Activated T-helper 17 cell treated with anti-CD3 and anti-CD28 coated beads, Interleukin-2, amount 50 U/mL, for 72 hours (primary cell): ENCODE data around the gene BRD1. TPM values are rescaled to one million over a fixed set of nuclear protein-coding genes. Genes with fewer than 3 reads are reported as not detected.
A peak's percentile ranks its signal among the peaks of the same experiment; 100 is the strongest.
"Not testable (repeated sequence)": the region's sequence is repeated elsewhere in the genome, so short reads cannot be mapped to it uniquely, and the experiment has no call there.

Experiments
- ATAC-seq: fragments of 150-1000 bp; cut with Tn5 transposase; replicated peaks from 2 replicates; pipeline ENCODE4 v1.10.0; 2021; ENCODE audit warnings: mild to moderate bottlenecking, moderate library complexity
- H3K27ac Mint-ChIP-seq: one replicate; pipeline ENCODE4 v1.8.0; 2022; ENCODE audit warnings: mixed read lengths
- H3K27me3 Mint-ChIP-seq: one replicate; pipeline ENCODE4 v1.8.0; 2022; ENCODE audit warnings: mixed read lengths
- H3K36me3 Mint-ChIP-seq: one replicate; pipeline ENCODE4 v1.8.0; 2022; ENCODE audit warnings: low read depth, mild to moderate bottlenecking, mixed read lengths
- H3K4me1 Mint-ChIP-seq: one replicate; pipeline ENCODE4 v1.8.0; 2022; ENCODE audit warnings: mixed read lengths
- H3K4me3 Mint-ChIP-seq: one replicate; pipeline ENCODE4 v1.8.0; 2022; ENCODE audit warnings: mild to moderate bottlenecking, mixed read lengths
- H3K9me3 Mint-ChIP-seq: one replicate; pipeline ENCODE4 v1.8.0; 2022; ENCODE audit warnings: mixed read lengths
- total RNA-seq, 2 donors: library from RNA; stranded (reverse); gene quantifications; one replicate each; pipeline ENCODE4 v1.2.3, GENCODE V29; 2022

Gene BRD1
- total RNA-seq, 2 donors from 2014 or later = 43.4 to 43.8 TPM

DNA sequence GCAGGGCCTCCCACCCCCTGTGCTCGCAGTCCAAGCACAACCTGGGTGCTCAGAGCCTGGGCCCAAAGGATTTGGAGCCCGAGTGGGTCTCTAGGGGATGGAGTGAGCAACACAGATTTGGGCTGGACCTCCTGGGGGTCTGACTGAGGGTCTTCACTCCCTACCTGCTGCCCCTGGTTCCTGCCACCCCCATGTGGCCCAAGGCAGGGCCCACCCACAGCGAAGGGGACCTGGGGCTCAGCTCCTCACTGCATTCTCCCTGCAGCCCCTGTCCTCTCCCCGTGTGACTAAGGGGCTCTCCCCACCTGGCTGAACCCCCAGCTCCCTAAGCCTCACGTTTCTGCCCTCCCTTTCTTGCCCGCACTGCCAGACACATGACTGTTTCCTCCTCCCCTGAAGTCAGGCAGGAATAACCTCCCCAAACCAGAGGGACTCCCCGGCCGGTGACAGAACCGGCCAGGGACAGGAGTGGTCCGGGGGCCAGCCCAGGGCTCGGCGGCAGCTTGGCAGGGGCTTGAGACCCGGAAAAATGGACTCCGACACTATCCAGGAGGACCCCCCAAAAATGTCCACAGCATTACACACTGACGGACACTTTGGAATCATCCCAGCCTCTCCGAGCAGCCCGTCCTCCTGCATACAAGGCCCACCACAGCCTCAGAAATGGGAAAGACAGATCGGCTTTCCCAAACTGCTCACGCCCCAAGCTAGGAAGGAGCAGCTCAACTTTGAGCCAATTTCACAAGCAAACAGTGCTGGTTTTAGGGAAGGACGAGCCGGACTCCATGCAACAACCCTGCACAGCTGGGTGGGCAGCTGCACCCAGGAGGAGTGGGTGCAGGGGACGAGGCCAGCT is 57.8 kb downstream of the BRD1 start:
- Mint-ChIP-seq H3K4me1 (peaks cover 6% of the 10 kb centered on the region), H3K27ac (no peak overlapping the region), H3K4me3 (no peak overlapping the region), H3K9me3 (no peaks in the 10 kb centered on the region), H3K36me3 (peaks cover 31% of the 10 kb centered on the region), H3K27me3 (no peaks in the 10 kb centered on the region)
- no peak for ATAC-seq

DNA sequence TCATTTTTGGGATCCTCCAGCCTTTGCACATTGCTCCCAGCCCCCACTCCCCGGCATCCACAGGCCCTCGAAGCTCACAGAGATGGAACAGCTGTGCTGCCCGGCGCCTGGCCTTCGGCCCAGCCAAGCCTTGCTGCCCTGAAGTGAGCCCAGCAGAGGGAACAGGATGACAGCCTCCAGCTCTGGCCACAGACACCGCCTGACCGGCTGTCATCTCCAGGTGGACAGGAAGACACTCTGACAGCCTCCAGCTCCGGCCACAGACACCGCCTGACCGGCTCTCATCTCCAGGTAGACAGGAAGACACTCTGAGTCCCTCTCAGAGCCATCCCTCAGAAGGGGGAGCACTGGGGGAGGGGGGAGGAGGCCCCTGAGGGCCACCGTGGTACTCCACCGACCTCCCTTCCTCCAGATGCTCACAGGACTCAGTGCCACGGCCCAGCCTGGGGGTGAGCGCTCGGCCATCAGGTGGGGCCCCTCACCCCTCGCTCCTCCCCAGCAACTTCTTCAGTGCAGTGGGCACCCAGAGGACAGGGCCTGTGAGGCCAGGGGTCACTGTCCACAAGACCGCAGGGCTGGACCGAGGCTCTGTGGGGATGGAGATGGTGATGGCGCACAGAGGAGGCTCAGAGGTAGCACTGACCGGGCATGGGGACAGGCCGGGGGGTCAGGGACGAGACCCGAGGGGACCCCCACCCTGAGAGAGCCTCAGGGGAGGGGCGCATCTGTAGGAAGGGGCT is 58.6 kb downstream of the BRD1 start:
- Mint-ChIP-seq H3K27me3 (no peaks in the 10 kb centered on the region), H3K9me3 (no peaks in the 10 kb centered on the region), H3K27ac (peak overlapping the region; percentile 54), H3K4me1 (peaks cover 6% of the 10 kb centered on the region), H3K4me3 (no peak overlapping the region), H3K36me3 (peaks cover 23% of the 10 kb centered on the region)
- no peak for ATAC-seq

DNA sequence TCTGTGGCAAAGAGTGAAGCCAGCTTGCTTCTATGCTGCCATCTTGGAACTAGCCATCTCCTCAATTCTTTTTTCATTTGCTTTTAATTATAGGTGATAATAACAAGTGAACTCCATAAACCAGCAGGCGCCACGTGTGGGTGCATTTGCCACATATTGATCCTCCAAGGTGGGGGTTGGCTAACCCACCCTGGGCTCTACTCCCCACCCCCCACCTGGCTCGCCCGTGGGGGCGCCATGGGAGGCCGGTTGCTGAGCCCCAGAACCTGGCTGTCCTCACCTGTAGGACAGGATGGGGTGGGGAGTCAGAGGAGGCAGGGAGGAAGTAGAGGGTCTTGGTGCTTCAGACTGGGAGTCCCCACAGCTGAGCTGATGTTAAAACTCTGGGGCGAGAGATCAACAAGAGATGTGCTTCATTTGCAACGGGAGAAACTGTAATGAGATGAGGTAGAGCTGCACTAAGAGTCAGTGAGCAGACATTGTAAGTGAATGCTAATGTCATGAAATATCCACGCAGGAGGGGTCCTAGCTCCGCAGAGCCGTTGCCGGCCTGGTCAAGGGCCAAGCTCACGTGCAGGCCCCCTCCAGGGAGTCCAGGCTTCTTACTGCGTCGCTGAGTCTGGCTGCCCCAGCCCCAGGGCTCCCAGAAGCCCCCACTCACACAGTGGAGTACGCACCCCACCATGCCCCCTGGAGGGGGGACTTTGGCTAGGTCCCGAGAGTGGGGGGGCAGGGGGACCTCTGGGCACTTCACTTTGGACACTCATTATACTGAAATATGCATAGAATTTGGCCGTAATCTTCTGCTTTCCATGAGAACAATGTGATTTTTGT is 59.4 kb downstream of the BRD1 start:
- H3K4me1 Mint-ChIP-seq = peaks cover 6% of the 10 kb centered on the region
- H3K27me3 Mint-ChIP-seq = no peaks in the 10 kb centered on the region
- no peak overlapping the region for H3K4me3 Mint-ChIP-seq
- no peaks in the 10 kb centered on the region for H3K9me3 Mint-ChIP-seq
- ATAC-seq = no peak
- H3K27ac Mint-ChIP-seq = peak overlapping the region; percentile 69
- H3K36me3 Mint-ChIP-seq = peaks cover 14% of the 10 kb centered on the region

DNA sequence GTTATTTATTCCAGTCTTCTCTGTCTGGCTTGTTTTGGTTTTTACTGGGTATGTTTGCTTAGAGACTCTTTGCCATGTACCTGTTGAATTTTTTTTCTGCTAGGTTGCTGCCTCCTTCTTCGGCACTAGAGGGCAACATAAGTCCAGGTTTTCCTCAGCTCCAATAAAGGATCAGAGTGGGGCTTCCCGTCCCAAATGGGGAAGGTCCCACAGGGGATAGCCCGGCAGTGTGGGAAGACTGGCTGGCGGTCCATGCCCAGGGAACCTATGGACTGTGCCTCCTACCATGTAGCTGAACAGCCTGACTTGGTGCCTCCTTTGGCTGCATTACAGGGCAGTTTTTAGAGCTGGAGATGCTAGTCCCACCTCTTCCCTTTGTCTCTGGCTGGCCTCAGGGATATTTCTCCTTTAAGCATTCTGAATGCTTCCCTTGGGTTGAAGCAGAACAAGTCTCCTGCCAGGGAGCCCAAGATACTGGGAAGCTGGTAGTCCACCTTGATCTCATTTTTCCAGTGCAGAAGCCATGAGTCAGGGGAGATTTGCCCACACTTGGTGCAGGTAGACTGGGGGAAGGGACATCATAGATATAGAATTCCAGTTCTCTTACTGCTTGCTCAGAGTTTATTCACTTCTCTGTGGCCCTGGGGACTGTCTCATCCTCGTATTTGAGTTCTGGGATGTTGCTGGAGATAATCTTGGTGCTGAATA is 60.2 kb downstream of the BRD1 start:
- H3K27me3 Mint-ChIP-seq = no peaks in the 10 kb centered on the region
- H3K4me3 Mint-ChIP-seq = no peak overlapping the region
- H3K36me3 Mint-ChIP-seq = peaks cover 7% of the 10 kb centered on the region
- H3K9me3 Mint-ChIP-seq = no peaks in the 10 kb centered on the region
- no peak overlapping the region for H3K27ac Mint-ChIP-seq
- H3K4me1 Mint-ChIP-seq = peaks cover 6% of the 10 kb centered on the region
- ATAC-seq = peak; percentile 81

DNA sequence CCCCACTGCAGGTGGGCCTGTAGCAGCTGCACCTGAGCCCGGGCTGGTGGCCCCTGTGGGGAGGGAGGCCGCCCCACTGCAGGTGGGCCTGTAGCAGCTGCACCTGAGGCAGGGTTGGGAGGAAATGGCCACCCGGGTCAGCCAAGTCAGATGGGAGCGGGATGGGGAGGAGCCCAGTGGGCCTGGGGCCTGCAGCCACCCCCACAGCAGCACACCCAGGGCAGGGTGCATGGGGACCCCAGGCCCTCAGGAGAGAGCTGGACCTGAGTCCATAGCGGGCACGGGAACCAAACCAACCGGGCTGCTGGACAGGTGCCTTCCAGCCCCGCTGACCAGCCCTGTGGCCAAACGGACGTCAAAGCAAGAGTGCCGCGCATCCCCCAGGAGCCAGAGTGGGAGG is 61.7 kb downstream of the BRD1 start:
- H3K27me3 Mint-ChIP-seq = no peaks in the 10 kb centered on the region
- no peak for ATAC-seq
- no peak overlapping the region for H3K4me3 Mint-ChIP-seq
- H3K27ac Mint-ChIP-seq = no peak overlapping the region
- H3K4me1 Mint-ChIP-seq = peaks cover 6% of the 10 kb centered on the region
- H3K9me3 Mint-ChIP-seq = no peaks in the 10 kb centered on the region
- no peaks in the 10 kb centered on the region for H3K36me3 Mint-ChIP-seq

DNA sequence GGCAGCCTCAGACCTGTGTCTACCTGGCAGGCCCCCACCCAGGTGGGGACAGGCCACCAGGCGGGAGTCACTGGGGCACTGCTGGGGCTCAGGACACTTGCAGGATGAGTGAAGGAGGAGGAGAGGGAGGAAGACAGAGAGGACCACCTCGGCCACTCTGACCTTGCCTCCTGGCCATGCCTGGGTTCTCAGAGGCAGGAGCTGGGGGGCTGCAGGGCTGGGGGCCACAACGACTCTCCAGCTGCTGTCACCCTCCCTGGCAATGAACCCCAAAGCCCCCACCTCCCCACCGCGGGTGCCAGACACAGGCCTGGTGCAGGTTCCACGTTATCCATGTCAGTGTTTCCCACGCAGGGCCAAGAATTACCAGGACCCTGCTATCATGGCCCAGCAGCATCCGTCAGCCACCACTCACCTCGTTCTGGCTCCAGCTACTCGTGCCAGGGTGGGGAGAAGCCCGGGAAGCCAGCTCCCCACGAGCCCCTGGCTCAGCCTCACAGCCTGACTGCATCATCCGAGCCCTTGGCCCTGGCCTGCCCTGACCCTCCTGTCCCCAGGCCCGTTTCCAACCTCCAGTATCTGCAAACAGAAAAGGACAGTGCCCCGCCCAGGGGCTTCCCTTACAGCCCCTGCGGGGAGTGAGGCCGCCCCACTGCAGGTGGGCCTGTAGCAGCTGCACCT is 62.4 kb downstream of the BRD1 start:
- no peak overlapping the region for H3K4me3 Mint-ChIP-seq
- ATAC-seq = no peak
- peaks cover 6% of the 10 kb centered on the region for H3K4me1 Mint-ChIP-seq
- H3K27ac Mint-ChIP-seq = no peak overlapping the region
- no peaks in the 10 kb centered on the region for H3K36me3 Mint-ChIP-seq
- H3K27me3 Mint-ChIP-seq = no peaks in the 10 kb centered on the region
- no peaks in the 10 kb centered on the region for H3K9me3 Mint-ChIP-seq

DNA sequence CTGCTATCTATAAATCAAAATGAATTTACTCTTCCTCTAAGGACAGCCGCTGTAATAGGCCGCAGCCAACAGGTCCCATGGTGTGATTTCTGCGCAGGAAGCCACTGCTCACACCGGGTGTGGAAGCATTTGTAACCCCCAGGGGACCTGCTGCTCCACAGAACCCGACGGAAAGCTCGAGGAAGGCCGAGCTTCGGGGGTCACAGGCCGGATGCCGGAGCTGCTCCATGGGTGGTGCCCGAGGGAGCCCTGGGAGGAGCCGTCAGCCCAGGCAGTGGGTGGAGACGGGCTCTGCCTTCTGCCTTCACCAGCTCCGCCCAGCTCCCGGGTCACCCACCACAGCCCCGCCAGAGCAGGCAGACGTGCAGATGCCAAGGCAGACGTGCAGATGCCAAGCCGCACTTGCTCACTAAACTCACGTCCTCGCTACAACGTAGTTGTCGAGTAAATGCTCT is 63.5 kb downstream of the BRD1 start:
- Mint-ChIP-seq H3K36me3 (no peaks in the 10 kb centered on the region), H3K4me1 (peaks cover 6% of the 10 kb centered on the region), H3K27ac (no peak overlapping the region), H3K9me3 (no peaks in the 10 kb centered on the region), H3K27me3 (no peaks in the 10 kb centered on the region), H3K4me3 (no peak overlapping the region)
- ATAC-seq = no peak

DNA sequence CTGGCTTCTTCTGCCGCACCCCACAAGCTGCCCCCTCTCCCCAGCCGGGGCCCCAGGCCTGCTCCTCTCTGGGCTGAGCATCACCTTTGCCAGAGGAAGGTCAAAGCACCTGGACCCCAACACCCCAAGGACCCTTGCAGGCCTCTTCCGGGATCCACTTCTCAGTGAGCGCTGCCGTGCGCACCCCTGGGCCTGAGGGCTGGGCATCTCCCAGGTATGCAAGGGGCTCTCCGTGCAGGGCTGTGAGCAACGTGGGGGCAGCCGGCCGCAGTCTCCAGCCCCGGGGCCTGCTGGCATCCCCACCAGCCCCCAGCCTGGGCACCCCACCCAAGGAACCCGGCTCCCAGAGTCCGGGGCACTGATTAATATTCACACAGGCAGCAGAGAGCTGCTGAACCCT is 64.0 kb downstream of the BRD1 start:
- no peak for ATAC-seq
- Mint-ChIP-seq H3K27ac (no peak overlapping the region), H3K4me3 (no peak overlapping the region), H3K27me3 (no peaks in the 10 kb centered on the region), H3K9me3 (no peaks in the 10 kb centered on the region), H3K4me1 (peaks cover 6% of the 10 kb centered on the region), H3K36me3 (no peaks in the 10 kb centered on the region)

DNA sequence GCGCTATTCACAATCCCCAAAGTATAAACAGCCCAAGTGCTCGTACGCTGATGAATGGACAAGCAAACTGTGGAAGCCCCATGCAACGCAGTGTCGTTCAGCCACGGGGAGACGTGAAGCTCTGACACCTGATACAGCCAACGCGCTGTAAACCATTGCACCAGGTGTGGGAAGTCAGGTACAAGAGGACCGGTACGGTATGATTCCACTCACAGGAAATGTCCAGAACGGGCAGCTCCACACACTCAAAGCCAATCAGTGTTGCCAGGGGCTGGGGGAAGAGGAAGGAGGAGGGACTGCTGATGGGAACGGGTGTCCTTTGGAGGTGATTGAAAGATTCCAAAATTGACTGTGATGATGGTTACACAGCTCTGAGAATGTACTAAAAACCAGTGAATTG is 64.5 kb downstream of the BRD1 start:
- H3K27ac Mint-ChIP-seq = no peak overlapping the region
- H3K27me3 Mint-ChIP-seq = no peaks in the 10 kb centered on the region
- H3K4me1 Mint-ChIP-seq = peaks cover 6% of the 10 kb centered on the region
- no peaks in the 10 kb centered on the region for H3K36me3 Mint-ChIP-seq
- no peaks in the 10 kb centered on the region for H3K9me3 Mint-ChIP-seq
- ATAC-seq = no peak
- no peak overlapping the region for H3K4me3 Mint-ChIP-seq

DNA sequence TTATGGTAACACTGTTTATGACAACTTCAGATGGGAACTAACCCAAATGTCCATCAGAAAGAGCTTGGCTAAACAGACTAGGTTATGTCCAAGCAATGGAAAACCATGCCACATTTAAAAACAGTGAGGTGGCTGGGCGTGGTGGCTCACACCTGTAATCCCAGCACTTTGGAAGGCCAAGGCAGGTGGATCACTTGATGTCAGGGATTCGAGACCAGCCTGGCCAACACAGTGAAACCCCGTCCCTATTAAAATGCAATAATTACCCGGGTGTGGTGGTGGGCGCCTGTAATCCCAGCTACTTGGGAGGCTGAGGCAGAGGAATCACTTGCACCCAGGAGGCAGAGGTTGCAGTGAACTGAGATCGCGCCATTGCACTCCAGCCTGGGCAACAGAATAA is 65.1 kb downstream of the BRD1 start:
- H3K27ac Mint-ChIP-seq, H3K27me3 Mint-ChIP-seq, H3K4me1 Mint-ChIP-seq, H3K9me3 Mint-ChIP-seq, ATAC-seq, H3K36me3 Mint-ChIP-seq, H3K4me3 Mint-ChIP-seq: not testable (repeated sequence)

DNA sequence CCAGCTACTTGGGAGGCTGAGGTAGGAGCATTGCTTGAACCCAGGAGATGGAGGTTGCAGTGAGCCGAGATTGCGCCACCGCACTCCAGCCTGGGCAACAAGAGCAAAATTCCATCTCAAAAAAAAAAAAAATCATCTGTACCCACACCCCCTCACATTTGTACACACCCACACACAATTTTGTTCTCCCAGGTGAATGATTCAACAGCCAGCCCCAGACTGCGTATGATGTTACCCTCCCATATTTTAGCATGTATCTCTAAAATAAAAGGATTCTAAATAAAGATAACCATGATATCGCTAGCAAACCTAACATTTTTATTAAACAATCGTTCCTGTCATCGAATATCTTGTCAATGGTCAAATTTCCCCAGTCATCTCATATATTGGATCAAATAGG is 65.8 kb downstream of the BRD1 start:
- no peak overlapping the region for H3K27ac Mint-ChIP-seq
- H3K9me3 Mint-ChIP-seq = no peaks in the 10 kb centered on the region
- no peaks in the 10 kb centered on the region for H3K27me3 Mint-ChIP-seq
- no peaks in the 10 kb centered on the region for H3K4me1 Mint-ChIP-seq
- H3K36me3 Mint-ChIP-seq = no peaks in the 10 kb centered on the region
- H3K4me3 Mint-ChIP-seq = no peak overlapping the region
- ATAC-seq = no peak

DNA sequence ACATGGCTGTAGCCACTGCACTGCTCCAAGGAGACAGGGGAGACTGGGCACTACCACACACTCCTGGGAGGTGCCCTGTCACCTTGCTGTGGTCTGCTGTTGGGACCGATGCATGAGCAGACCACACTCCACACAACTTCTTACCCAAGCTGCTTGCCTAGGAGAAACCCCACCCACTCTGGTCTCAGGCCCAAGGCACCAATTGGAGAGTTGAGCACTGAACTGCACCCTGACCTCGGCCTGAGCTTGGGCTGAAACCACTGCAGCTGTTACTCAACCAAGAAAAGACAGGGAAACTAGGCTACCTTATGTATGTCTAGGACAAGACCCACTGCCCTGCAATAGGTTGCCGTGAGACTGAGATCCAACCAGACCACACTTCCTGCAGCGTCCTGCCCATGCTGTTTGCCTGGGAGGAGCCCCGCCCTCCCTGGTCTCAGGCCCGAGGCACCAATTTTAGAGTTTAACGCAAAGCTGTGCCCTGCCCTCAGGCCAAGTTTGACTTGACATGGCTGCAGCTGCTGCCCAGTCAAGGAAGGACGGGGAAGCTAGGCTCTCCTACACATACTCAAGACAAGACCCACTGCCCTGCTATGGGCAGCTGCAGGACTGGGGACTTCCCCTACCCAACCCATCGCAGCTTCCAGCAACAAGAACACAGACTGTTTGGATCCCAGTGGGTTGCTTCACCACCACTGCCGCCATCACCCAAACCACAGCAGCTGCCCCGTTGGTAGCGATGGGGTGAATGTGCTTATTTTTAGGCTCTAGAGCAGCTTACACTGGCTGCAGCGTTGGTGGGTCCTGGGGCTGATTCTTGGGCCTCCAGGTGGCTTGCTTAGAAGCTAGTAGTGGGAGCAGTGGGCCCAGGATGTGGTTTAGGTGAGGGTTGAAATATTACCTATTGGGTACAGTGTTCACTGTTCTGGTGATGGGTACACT is 66.8 kb downstream of the BRD1 start:
- Mint-ChIP-seq H3K36me3 (no peaks in the 10 kb centered on the region), H3K27ac (no peak overlapping the region), H3K4me1 (no peaks in the 10 kb centered on the region), H3K9me3 (no peaks in the 10 kb centered on the region), H3K4me3 (no peak overlapping the region), H3K27me3 (no peaks in the 10 kb centered on the region)
- peak; percentile 34 for ATAC-seq

DNA sequence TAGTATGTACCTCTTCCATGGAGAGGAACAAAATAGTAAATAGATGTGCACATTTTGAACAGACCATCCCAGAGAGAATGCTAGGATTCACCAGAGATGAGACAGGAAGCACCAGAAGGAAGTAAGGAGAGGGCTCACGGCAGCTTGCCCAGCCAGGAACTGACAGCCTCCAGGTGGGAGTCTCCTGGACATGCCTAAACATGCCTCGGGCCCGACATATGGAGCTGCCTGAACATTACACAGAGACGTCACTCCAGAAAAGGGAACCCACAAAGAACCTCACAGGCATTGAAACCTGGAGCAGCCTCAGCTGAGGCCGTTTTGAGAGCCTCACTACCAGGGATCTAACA is 67.4 kb downstream of the BRD1 start:
- no peaks in the 10 kb centered on the region for H3K27me3 Mint-ChIP-seq

More for the DNA sequence above, 67.4 kb downstream of the BRD1 start:
- Mint-ChIP-seq H3K4me1 (no peaks in the 10 kb centered on the region), H3K9me3 (no peaks in the 10 kb centered on the region), H3K27ac (no peak overlapping the region), H3K4me3 (no peak overlapping the region), H3K36me3 (no peaks in the 10 kb centered on the region)
- ATAC-seq = no peak
